Measurements from ENCODE around the gene ARL6IP5. TPM values are rescaled to one million over a fixed set of nuclear protein-coding genes. Genes with fewer than 3 reads are reported as not detected.
A peak's percentile ranks its signal among the peaks of the same experiment; 100 is the strongest.

The ARL6IP5 gene
- total RNA-seq, 2 experiments from 2014 or later, result 179 to 182 TPM

DNA sequence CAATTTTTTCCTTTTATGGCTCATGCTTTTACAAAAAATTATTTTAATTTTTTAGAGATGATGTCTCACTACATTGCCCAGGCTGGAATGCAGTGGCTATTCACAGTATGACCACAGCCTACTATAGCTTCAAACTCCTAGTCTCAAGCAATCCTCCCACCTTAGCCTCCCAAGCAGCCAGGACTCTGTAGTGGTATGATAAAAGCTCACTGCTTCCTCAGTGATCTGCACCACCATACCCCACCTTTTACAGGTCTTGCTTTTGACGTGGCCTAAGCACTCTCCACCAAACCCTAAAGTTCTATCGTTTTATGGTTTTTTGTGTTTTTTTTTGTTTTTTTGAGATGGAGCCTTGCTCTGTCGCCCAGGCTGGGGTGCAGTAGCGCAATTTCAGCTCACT is 18.6 kb upstream of the ARL6IP5 start:
- DNase-seq, result no peak
- CTCF ChIA-PET, result interaction anchor here (0.8 to 1.1 kb wide), 2 partner anchors 9 to 14 kb away, joined by 3 read pairs; partner anchors contain the start of gene TMF1
- Mint-ChIP-seq H3K4me3 (no peak overlapping the region), H3K27ac (peak overlapping the region; percentile 70), H3K27me3 (no peaks in the 10 kb centered on the region), H3K4me1 (peaks cover 54% of the 10 kb centered on the region), H3K9me3 (peaks cover 3% of the 10 kb centered on the region), H3K36me3 (ENCODE audit: low read depth) (peaks cover 49% of the 10 kb centered on the region)
- POLR2A ChIA-PET, result interaction anchor here (5.0 to 11.3 kb wide), 3 partner anchors 11 to 22 kb away, joined by 55 to 305 read pairs (median 72); partner anchors contain the start of genes ARL6IP5, TMF1 and UBA3

DNA sequence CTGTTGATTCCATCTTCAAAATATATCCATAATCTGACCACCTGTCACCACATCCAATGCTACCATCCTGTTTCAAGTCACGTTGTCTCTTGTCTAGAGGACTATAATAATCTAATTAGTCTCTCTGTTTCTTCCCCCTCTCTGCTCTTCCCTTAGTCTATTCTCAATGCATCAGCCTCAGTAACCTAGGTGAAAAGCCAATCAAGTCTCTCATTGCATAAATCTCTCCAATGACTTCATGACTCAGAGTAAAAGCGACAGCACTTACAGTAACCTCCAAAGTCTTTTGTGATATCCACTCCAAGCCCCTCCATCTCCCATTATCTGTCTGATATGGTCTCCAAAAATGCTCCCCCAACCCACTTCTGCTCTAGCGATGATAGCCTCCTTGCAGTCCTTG is 11.8 kb upstream of the ARL6IP5 start:
- DNase-seq, result no peak
- H3K4me3 Mint-ChIP-seq, result no peak overlapping the region
- no peaks in the 10 kb centered on the region for H3K9me3 Mint-ChIP-seq
- CTCF ChIA-PET, result no interaction called here
- no peaks in the 10 kb centered on the region for H3K27me3 Mint-ChIP-seq
- H3K27ac Mint-ChIP-seq, result peak overlapping the region; percentile 1
- POLR2A ChIA-PET, result no interaction called here
- H3K36me3 Mint-ChIP-seq (ENCODE audit: low read depth), result peaks cover 49% of the 10 kb centered on the region
- peaks cover 43% of the 10 kb centered on the region for H3K4me1 Mint-ChIP-seq

DNA sequence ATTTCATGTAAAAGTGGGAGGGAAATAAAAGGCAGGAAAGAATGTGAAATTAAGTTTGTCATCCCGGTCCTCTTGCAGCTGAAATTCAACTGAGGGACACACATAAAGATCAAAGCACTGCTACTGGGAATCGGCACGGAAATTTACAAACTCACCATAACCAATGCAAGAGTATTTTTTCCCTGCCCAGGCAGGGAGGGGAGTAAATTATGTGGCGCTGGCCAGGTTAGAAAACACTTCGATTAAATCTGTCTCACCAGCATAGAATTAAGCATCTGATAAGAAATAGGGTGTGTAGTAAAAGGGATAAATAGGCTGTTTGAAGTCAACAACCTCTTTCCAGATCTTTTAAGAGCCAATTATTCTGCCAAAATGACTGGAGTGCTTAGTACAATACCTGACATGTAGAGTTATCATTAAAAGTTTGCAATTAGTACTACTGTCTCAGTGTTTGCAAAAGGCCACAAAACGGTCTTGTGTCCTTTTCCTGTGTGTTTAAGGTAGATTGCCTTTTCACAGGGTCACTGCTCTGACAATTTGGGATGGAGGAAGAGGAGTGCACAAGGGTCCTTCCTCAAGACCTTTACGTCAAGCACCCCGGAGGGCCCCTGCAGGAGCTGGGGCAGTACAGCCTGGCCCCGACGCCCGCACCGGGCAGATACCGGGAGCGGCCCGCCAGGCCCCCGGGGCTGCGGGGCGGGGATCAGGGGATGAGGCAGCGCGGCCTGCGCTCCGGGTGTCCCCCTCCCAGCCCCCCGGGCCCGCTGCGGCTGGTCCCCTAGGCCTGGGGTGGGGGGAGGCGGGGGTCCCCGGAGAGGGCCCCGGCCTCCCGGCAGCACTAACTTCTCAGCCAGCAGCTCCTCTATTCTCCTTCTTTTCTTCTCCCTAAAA is 5.2 kb upstream of the ARL6IP5 start:
- peaks cover 20% of the 10 kb centered on the region for H3K36me3 Mint-ChIP-seq (ENCODE audit: low read depth)
- H3K27me3 Mint-ChIP-seq, result no peaks in the 10 kb centered on the region
- H3K4me3 Mint-ChIP-seq, result peak overlapping the region; percentile 90
- ChIA-PET POLR2A (interaction anchor here (0.7 to 18.0 kb wide), 9 partner anchors 10 to 74 kb away, joined by 3 to 293 read pairs (median 7); partner anchors contain the start of genes EOGT and TMF1), CTCF (interaction anchor here (0.6 to 2.2 kb wide), 2 partner anchors 22 to 28 kb away, joined by 3 to 7 read pairs; partner anchors contain the start of gene TMF1)
- DNase-seq, result no peak
- no peaks in the 10 kb centered on the region for H3K9me3 Mint-ChIP-seq
- H3K27ac Mint-ChIP-seq, result peak overlapping the region; percentile 74
- peaks cover 66% of the 10 kb centered on the region for H3K4me1 Mint-ChIP-seq

DNA sequence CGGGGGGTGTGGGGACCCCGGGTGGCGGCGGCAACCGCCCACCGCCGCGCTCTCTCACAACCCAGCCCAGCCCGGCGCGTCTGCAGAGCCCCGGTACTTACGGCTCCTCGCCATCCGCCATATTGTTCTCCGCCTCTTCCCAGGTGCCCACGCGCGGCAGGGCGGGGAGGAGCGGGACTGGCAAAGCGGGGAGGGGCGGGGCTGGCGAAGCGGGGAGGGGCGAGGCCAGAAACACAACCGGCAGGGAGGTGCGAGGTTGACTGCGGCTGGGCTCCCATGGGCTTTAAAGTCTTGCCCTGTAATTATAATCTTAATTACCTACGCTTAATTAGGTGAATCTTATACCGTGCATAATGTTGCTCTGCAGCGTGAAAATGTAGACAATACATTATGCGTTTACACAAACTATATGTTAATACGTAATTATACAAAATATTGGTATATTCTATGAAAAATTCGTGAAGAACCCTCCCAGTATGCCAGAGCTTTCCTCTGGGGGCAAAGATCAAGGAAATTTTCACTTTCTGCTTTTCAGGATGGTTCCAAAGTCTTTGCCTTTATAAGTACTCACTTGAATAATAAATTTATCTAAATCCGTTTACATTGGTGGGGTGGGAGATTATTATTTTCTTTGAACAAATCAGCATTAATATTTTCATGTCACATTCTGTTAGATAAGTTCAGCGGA is 4.4 kb upstream of the ARL6IP5 start, which contains the start of gene UBA3:
Gene UBA3, minus strand, starts transcription at position 133 of the 688 bp plus-strand sequence. Its CDS starts 12 bp downstream, at position 121.
- Mint-ChIP-seq H3K4me3 (peak within 1 kb of the TSS; percentile 90), H3K9me3 (no peaks in the 10 kb centered on the region), H3K27me3 (no peaks in the 10 kb centered on the region), H3K36me3 (ENCODE audit: low read depth) (peaks cover 26% of the 10 kb centered on the region), H3K27ac (peak within 1 kb of the TSS; percentile 98), H3K4me1 (peaks cover 68% of the 10 kb centered on the region)
- CTCF ChIA-PET, result interaction anchor here (0.6 to 2.2 kb wide), 2 partner anchors 23 to 29 kb away, joined by 3 to 7 read pairs; partner anchors contain the start of gene TMF1
- POLR2A ChIA-PET, result interaction anchor here (0.6 to 18.0 kb wide), 9 partner anchors 12 to 126 kb away, joined by 3 to 305 read pairs (median 33); partner anchors contain the start of genes EOGT and TMF1
- peak; percentile 94 for DNase-seq

DNA sequence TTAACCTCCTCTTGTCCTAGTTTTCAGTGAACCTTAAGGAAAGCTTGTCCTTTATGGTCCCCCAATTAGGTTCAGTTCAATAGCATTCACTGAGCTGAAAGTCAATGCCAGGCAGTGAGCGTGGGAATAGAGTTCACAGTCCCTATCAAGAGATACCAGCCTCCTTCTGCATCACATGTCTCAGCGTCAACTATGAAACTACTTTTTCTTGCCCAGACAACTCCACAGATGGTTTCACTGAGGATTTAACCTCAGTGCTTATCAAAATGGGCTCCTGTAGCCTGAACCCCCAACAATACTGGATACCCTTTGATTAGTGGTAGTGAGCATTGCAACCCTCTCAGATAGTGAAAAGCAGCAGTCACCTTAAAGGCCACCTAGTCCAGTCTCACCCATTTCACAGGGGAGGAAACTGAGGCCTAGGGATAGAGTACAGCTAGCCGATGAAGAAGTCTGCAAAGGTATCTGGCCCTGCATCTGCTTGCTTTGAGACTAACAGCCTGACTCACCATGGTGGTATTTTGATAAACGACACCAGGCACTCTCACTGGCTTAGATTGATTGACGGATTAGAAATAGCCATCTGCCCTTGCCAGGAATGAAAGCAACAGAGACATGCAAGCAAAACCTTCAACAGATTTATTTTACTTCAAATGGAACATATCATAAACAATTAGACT is 3.0 kb upstream of the ARL6IP5 start:
- no peak for DNase-seq
- POLR2A ChIA-PET, result interaction anchor here (1.0 to 18.0 kb wide), 8 partner anchors 10 to 125 kb away, joined by 3 to 305 read pairs (median 17); partner anchors contain the start of genes EOGT and TMF1

DNA sequence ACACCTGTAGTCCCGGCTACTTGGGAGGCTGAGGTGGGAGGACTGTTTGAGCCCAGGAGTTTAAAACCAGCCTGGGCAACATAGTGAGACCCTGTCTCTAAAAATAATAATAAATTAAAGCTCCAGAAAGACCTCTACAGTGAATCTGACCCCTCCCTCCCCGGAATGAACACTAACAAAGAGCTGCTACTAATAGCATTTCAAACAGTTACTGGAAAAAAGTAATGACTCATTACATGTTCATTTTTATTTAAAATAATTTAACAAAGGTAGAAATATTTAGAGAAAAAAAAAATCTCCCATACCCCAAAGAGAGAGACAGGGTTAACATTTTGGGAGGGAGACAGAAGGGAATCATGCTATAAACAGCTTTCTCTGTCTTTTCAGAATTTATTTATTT is 2.4 kb upstream of the ARL6IP5 start:
- Mint-ChIP-seq H3K27me3 (no peaks in the 10 kb centered on the region), H3K4me3 (peak overlapping the region; percentile 30), H3K9me3 (no peaks in the 10 kb centered on the region), H3K36me3 (ENCODE audit: low read depth) (peaks cover 30% of the 10 kb centered on the region), H3K4me1 (peaks cover 63% of the 10 kb centered on the region), H3K27ac (peak overlapping the region; percentile 98)
- ChIA-PET POLR2A (interaction anchor here (1.0 to 18.0 kb wide), 7 partner anchors 10 to 118 kb away, joined by 3 to 305 read pairs (median 23); partner anchors contain the start of genes EOGT and TMF1), CTCF (interaction anchor here (0.9 to 1.9 kb wide), 3 partner anchors 9 to 18 kb away, joined by 3 to 11 read pairs (median 4); no protein-coding TSS in a partner anchor)
- DNase-seq, result no peak

More for the DNA sequence above, 3.0 kb upstream of the ARL6IP5 start:
- Mint-ChIP-seq H3K4me3 (peak overlapping the region; percentile 47), H3K27ac (peak overlapping the region; percentile 98), H3K36me3 (ENCODE audit: low read depth) (peaks cover 30% of the 10 kb centered on the region), H3K27me3 (no peaks in the 10 kb centered on the region), H3K4me1 (peaks cover 67% of the 10 kb centered on the region), H3K9me3 (no peaks in the 10 kb centered on the region)
- CTCF ChIA-PET, result interaction anchor here (0.9 to 1.9 kb wide), 3 partner anchors 10 to 17 kb away, joined by 3 to 11 read pairs (median 4); no protein-coding TSS in a partner anchor

DNA sequence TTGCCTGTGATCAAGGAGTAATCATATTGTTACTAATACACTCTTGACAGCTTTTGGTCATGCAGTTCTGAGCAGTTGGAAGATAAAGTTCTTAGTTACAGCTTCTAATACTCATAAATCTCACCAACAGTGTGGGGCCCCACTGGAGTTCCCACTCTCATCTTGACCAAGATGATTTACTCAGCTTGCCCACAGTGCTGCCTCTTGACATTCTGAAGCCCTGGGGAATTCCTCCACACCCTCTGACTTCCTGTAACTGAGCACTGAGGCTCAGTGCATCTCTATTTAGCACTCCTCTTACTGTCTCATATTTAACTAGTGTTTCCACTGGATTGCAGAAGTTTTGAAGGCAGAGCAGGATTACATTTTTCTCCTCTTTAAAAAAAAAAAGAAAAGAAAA is 1.9 kb upstream of the ARL6IP5 start:
- no peaks in the 10 kb centered on the region for H3K27me3 Mint-ChIP-seq
- POLR2A ChIA-PET, result interaction anchor here (1.8 to 18.0 kb wide), 6 partner anchors 9 to 117 kb away, joined by 5 to 305 read pairs (median 84); partner anchors contain the start of genes EOGT and TMF1
- H3K4me1 Mint-ChIP-seq, result peaks cover 61% of the 10 kb centered on the region

DNA sequence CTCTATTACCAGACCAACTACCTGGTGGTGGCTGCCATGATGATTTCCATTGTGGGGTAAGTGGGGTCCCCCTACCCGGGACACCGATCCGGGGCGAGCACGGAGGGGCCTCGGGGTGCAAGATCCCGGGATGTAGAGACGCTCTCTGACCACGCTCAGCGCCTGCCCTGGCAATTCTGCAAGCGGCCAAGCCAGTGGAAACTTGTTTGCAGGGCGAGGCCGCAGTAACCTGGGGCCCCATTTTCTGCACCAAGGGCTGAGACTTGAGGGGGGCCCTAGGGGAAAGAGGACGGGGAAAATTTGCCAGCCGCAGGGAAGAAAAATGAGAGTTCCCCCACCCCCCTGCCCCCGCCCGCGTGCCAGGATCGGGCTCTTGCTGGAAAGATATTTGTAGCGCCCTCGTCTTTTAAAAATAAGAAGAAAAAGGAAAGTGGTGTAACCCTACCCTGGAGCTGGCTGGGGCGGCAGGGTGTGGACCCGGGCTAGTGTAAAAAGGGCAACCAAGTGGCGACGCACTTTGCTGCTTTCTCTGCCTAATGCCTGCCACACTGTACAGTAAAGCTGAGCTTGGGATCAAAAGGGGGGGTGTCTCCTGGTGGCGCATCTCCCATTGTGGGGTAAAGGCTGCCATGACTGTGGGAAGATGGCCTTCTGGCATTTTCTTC is 563 bp downstream of the ARL6IP5 start:
- Mint-ChIP-seq H3K9me3 (no peaks in the 10 kb centered on the region), H3K4me3 (peak overlapping the region; percentile 91), H3K27me3 (no peaks in the 10 kb centered on the region), H3K27ac (peak overlapping the region; percentile 98), H3K36me3 (ENCODE audit: low read depth) (peaks cover 45% of the 10 kb centered on the region), H3K4me1 (peaks cover 67% of the 10 kb centered on the region)
- DNase-seq, result peak; percentile 37
- ChIA-PET CTCF (interaction anchor here (0.7 to 3.4 kb wide), 7 partner anchors 9 to 71 kb away, joined by 3 to 17 read pairs (median 8); partner anchors contain the start of genes EOGT and TMF1), POLR2A (interaction anchor here (0.8 to 18.0 kb wide), 15 partner anchors 7 to 1430 kb away, joined by 3 to 305 read pairs (median 5); partner anchors contain the start of genes EOGT and TMF1)

More for the DNA sequence above, 1.9 kb upstream of the ARL6IP5 start:
- peak; percentile 65 for DNase-seq
- peaks cover 30% of the 10 kb centered on the region for H3K36me3 Mint-ChIP-seq (ENCODE audit: low read depth)
- no peaks in the 10 kb centered on the region for H3K9me3 Mint-ChIP-seq
- peak overlapping the region; percentile 30 for H3K4me3 Mint-ChIP-seq
- CTCF ChIA-PET, result interaction anchor here (0.9 to 1.9 kb wide), 3 partner anchors 9 to 18 kb away, joined by 3 to 11 read pairs (median 4); no protein-coding TSS in a partner anchor
- peak overlapping the region; percentile 98 for H3K27ac Mint-ChIP-seq

DNA sequence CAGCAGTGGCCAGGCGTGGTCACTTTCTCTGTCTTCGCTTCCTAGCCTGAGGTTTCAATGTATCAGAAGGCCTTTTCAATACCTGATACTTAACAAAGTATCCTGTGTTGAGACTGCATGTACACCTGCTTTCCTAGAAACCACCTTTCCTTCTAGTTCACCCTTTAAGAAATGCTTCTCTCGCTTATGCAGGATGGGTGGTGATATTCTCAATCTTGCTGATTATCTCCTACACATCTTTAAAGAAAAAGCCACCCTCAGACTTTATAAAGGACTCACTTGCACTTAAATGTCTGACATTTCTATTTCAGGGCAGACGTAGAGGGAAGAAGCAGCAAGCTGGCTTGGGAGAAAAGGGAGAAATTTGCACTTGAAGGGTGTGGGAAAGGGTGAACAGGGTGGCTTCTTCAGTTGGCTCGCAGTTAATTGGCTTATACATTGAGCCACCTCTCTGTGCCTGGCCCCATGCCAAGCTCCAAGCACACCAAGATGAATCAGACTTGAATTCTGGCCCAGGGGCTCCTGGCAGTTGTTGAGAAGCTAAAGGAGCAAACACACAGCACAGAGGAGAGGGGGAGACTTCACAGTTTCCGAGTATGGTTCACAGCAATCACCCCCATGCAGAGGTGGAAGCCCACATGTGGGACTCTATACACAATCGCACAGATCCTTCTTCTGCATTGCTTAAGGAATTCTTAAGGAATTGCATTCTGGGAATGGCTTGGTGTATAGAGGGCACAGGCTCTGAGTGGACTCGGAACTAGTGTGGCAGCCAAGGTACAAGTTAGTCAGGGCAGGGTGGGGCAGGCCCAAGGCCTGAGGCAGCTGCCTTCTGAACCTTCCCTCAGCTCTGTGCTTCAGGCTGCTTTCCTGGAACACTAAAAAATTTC is 1.3 kb downstream of the ARL6IP5 start:
- DNase-seq, result peak; percentile 70
- POLR2A ChIA-PET, result interaction anchor here (0.8 to 18.0 kb wide), 12 partner anchors 6 to 126 kb away, joined by 3 to 305 read pairs (median 10); partner anchors contain the start of genes EOGT and TMF1

DNA sequence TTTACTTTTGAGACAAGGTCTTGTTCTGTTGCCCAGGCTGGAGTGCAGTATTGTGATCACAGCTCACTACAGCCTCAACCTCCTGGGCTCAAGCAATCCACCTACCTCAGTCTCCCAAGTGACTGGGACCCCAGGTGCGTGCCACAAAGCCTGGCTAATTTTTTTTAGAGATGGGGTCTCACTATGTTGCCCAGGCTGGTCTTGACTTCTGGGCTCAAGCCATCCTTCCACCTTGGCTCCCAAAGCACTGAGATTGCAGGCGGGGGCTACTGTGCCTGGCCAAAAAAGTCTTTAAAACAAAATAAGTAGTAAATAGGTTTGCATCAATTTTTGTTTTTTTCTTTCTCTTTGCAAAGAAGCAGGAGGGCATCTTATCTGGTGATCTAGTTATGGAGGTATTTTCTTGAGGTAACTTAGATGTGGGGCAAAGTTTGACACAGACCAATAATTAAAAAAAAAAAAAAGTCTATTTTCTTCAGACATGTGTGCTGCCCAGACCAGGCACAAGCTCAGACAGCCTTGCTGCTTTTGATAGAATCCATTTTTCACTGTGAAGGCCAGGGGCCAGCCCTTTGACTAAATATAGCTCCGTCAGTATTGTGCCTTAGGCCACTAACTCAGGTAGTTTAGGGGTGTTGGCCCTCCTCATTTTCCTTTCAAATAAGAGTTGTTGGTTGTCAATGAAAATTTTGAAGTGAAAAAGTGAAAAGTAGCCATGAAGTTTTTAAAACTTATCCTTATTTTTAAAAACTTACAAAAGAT is 2.5 kb downstream of the ARL6IP5 start:
- H3K27ac Mint-ChIP-seq, result peak overlapping the region; percentile 74
- no peaks in the 10 kb centered on the region for H3K9me3 Mint-ChIP-seq
- peak overlapping the region; percentile 91 for H3K4me3 Mint-ChIP-seq
- peaks cover 66% of the 10 kb centered on the region for H3K4me1 Mint-ChIP-seq
- H3K36me3 Mint-ChIP-seq (ENCODE audit: low read depth), result peaks cover 58% of the 10 kb centered on the region
- POLR2A ChIA-PET, result interaction anchor here (1.2 to 18.0 kb wide), 5 partner anchors 5 to 36 kb away, joined by 4 to 305 read pairs (median 145); partner anchors contain the start of gene TMF1
- CTCF ChIA-PET, result interaction anchor here (1.4 to 3.4 kb wide), 4 partner anchors 7 to 35 kb away, joined by 4 to 17 read pairs (median 16); partner anchors contain the start of gene TMF1
- no peak for DNase-seq
- H3K27me3 Mint-ChIP-seq, result no peaks in the 10 kb centered on the region

More for the DNA sequence above, 1.3 kb downstream of the ARL6IP5 start:
- H3K27ac Mint-ChIP-seq, result peak overlapping the region; percentile 98
- H3K27me3 Mint-ChIP-seq, result no peaks in the 10 kb centered on the region
- peaks cover 51% of the 10 kb centered on the region for H3K36me3 Mint-ChIP-seq (ENCODE audit: low read depth)
- H3K4me1 Mint-ChIP-seq, result peaks cover 66% of the 10 kb centered on the region
- H3K9me3 Mint-ChIP-seq, result no peaks in the 10 kb centered on the region
- CTCF ChIA-PET, result interaction anchor here (0.7 to 3.4 kb wide), 6 partner anchors 9 to 137 kb away, joined by 3 to 17 read pairs (median 10); partner anchors contain the start of gene TMF1
- H3K4me3 Mint-ChIP-seq, result peak overlapping the region; percentile 91

Data from activated CD4-positive, alpha-beta memory T cell treated with anti-CD3 and anti-CD28 coated beads, Interleukin-2, amount 10 ng/mL, durations not matched to agents 7 days and 5 days (primary cell).